Measurements from ENCODE around the gene CD44.

GRCh38 chr11:35096723-35097122 is 42.2 kb upstream of the CD44 start:
- no peak for TF ChIP-seq CTCF (IDR thresholded peaks at IDR 0.05)
- TF ChIP-seq POLR2A (IDR thresholded peaks at IDR 0.05) = no peak

Measured in heart left ventricle (tissue), 13 donors.